Heart left ventricle (tissue), 16 donors: ENCODE results near the gene USHBP1. TPM values are rescaled to one million over a fixed set of nuclear protein-coding genes. Genes with fewer than 3 reads are reported as not detected.

Experiments
- ATAC-seq, 4 donors: fragments of 200-7000 bp; cut with Tn5 transposase; one replicate each; pipeline ENCODE4 v1.9.1; 2020 to 2022; ENCODE audit warnings: moderate library complexity in 4 of 4, mild to moderate bottlenecking in 3 of 4, moderate number of reproducible peaks in 1 of 4
- DNase-seq, 5 donors: peaks; one replicate each; pipeline ENCODE4 v3.0.0-alpha.2; 2020
- H3K27ac ChIP-seq, 12 donors: fragments of 200-600 bp; sonication (generic) in 4 of 12; one replicate each; pipeline versions ENCODE4 v1.5.0 to v1.8.0; 2016 to 2022; ENCODE audit warnings: mild to moderate bottlenecking in 2 of 12
- H3K27me3 ChIP-seq, 9 donors: fragments of 200-600 bp; sonication (generic) in 2 of 9; one replicate each; pipeline versions ENCODE4 v1.5.1 to v1.8.0; 2016 to 2022; ENCODE audit warnings: mild to moderate bottlenecking in 3 of 9
- H3K36me3 ChIP-seq, 9 donors: fragments of 200-600 bp; sonication (generic) in 2 of 9; one replicate each; pipeline versions ENCODE4 v1.5.0 to v1.8.0; 2018 to 2022; ENCODE audit warnings: mild to moderate bottlenecking in 2 of 9
- H3K4me1 ChIP-seq, 12 donors: fragments of 200-600 bp; sonication (generic) in 4 of 12; one replicate each; pipeline versions ENCODE4 v1.5.0 to v1.8.0; 2016 to 2022; ENCODE audit warnings: mild to moderate bottlenecking in 3 of 12
- H3K4me3 ChIP-seq, 12 donors: fragments of 200-600 bp; sonication (generic) in 4 of 12; one replicate each; pipeline versions ENCODE4 v1.5.0 to v1.8.0; 2017 to 2022; ENCODE audit warnings: mild to moderate bottlenecking in 9 of 12, moderate library complexity in 4 of 12
- H3K9me3 ChIP-seq, 12 donors: fragments of 200-600 bp; sonication (generic) in 4 of 12; one replicate each; pipeline versions ENCODE4 v1.5.0 to v1.8.0; 2016 to 2022; ENCODE audit warnings: mild to moderate bottlenecking in 1 of 12
- CTCF ChIP-seq, 12 donors: fragments of 200-600 bp; sonication (generic) in 4 of 12; IDR thresholded peaks; one replicate each; pipeline versions ENCODE4 v1.5.0 to v1.8.0; 2018 to 2022; ENCODE audit warnings: antibody characterized with exemption in 12 of 12, mild to moderate bottlenecking in 5 of 12
- POLR2A ChIP-seq, 2 donors: fragments of 450-650 bp; IDR thresholded peaks; one replicate each; pipeline ENCODE4 v1.6.1; 2017; ENCODE audit warnings: antibody characterized with exemption in 2 of 2, mild to moderate bottlenecking in 2 of 2, moderate library complexity in 2 of 2
- WGBS, 4 donors: extraction: QIAGEN DNeasy Blood & Tissue Kit in 2 of 4; methylation state at CpG; one replicate each; pipeline versions ENCODE4 v1.1.5 to v1.1.7; 2013 to 2018; 5-methylcytosine and 5-hydroxymethylcytosine counted together
- intact Hi-C, 10 donors: fragments of 100-400 bp; cut with DNase I; formaldehyde crosslinking; loops; one replicate each; pipeline versions ENCODE4 v1.11.1 to v1.14.2; 2022
- polyA plus RNA-seq, 2 donors: library from polyadenylated mRNA; stranded (reverse); fragments of 200-250 nt; gene quantifications; one replicate each; pipeline ENCODE4 v1.2.3, GENCODE V29; 2013
- total RNA-seq, 9 donors: library from RNA; depleted of rRNA in 2 of 9; stranded (reverse); fragments of >200 nt in 2 of 9; fragmentation: NEBNext Ultra II Directional in 3 of 9; extraction: Animal tissue kit (Norgen Biotek cat#: 25700) in 3 of 9; gene quantifications; one replicate each; pipeline versions ENCODE4 v1.1.0 to v1.2.4, GENCODE V29; 2016 to 2023
- donor health status: ischemic (EF 13 %, LVEDD 7.1; RV severe dilation, severe dysfunction).
- donor health status: healthy with polysubstance abuse.
- donor health status: DM: no; HTN: yes; CAD: no.
- donor health status: DM: no; HTN: no; CAD: no.
- donor health status: ischemic (EF 25% LVEDD 6.9; RV normal size, moderate dysfunction).
- donor health status: ischemic (EF 25% LVEDD 5.7; RV mildly dilated, moderate dysfunction).
- donor health status: healthy.
- donor health status: DM: yes; HTN: yes; CAD: no.
- donor health status: ischemic (EF 35%, LVEDD 5.7; RV mildly dilated, moderate dysfunction).
- donor health status: nonischemic (EF 11% LVEDD 7.7; RV severe dilation, severe dysfunction).
- donor health status: DM: yes; HTN: yes; CAD: no.
- donor health status: PGD.
- donor health status: ischemic (EF 29% LVEDD 5.4; RV normal size, mild dysfunction).
- donor health status: nonischemic (EF 23%, LVEDD 6.1; RV moderate dilation, normal function).

The USHBP1 gene
- total and polyA plus RNA-seq, 11 donors, result 3.7 to 14.6 (median 7.7) TPM

- no peaks in the 10 kb centered on the region for H3K27me3 ChIP-seq
- peak overlapping the region in 11 of 12 donors; percentile 10 to 96 (median 86) for H3K4me3 ChIP-seq
- peak in 3 of 5 donors; percentile 50 to 74 (median 64) for DNase-seq
- TF ChIP-seq CTCF (IDR thresholded peaks at IDR 0.05) (no peak), POLR2A (IDR thresholded peaks at IDR 0.05) (no peak)
- peaks cover 6 to 40% (median 24%) of the 10 kb centered on the region in 12 donors for H3K4me1 ChIP-seq
- intact Hi-C loops, result loop anchor here in 1 of 10 donors (2.0 kb wide), 1 partner anchor 20 kb away; the partner anchor contains the start of gene OCEL1
- ATAC-seq, result peak in 3 of 4 donors; percentile 1 to 25 (median 17)
- 15 to 21% (median 18%) methylated on average over 18 to 21 of the region's 21 CpGs for WGBS, 4 donors
- H3K9me3 ChIP-seq, result no peaks in the 10 kb centered on the region
- H3K27ac ChIP-seq, result peak overlapping the region; percentile 56 to 94 (median 78)
- peaks cover 0 to 9% (median 0%) of the 10 kb centered on the region in 9 donors for H3K36me3 ChIP-seq
Observed at GRCh38 chr19:17246681-17247425, 17.7 kb downstream of the USHBP1 start.

- ATAC-seq (no peak), DNase-seq (no peak)
- H3K4me1 ChIP-seq, result peaks cover 6 to 46% (median 28%) of the 10 kb centered on the region in 12 donors
- peak within 1 kb of the TSS; percentile 64 to 94 (median 87) for H3K27ac ChIP-seq
- peak within 1 kb of the TSS; percentile 62 to 96 (median 88) for H3K4me3 ChIP-seq
- WGBS, 4 donors, result 0 to 1% (median 1%) methylated on average over 11 to 72 of the region's 72 CpGs; no CpG with 5 or more reads in 1 of the 4 donors
- TF ChIP-seq POLR2A (IDR thresholded peaks at IDR 0.05), result no peak
- TF ChIP-seq CTCF (IDR thresholded peaks at IDR 0.05), result no peak
- no peaks in the 10 kb centered on the region for H3K27me3 ChIP-seq
- intact Hi-C loops, result no loop called here
- H3K36me3 ChIP-seq, result peaks cover 0 to 5% (median 0%) of the 10 kb centered on the region in 9 donors
- H3K9me3 ChIP-seq, result no peaks in the 10 kb centered on the region
Observed at GRCh38 chr19:17245535-17245984, 19.0 kb downstream of the USHBP1 start, which contains the start of gene NR2F6. TSS of gene NR2F6 (minus strand) at chr19:17245919. CDS start at chr19:17245220, 699 bp downstream.

- Histone ChIP-seq H3K27ac (peak overlapping the region; percentile 64 to 94 (median 87)), H3K4me3 (peak overlapping the region; percentile 62 to 96 (median 88)), H3K4me1 (peaks cover 6 to 46% (median 28%) of the 10 kb centered on the region in 12 donors), H3K27me3 (no peaks in the 10 kb centered on the region), H3K9me3 (no peaks in the 10 kb centered on the region), H3K36me3 (peaks cover 0 to 11% (median 0%) of the 10 kb centered on the region in 9 donors)
- TF ChIP-seq POLR2A (IDR thresholded peaks at IDR 0.05) (no peak), CTCF (IDR thresholded peaks at IDR 0.05) (no peak)
- ATAC-seq, result no peak
- 0 to 2% (median 1%) methylated on average over 22 to 100 of the region's 100 CpGs for WGBS, 4 donors
- intact Hi-C loops, result loop anchor here in 1 of 10 donors (5.0 kb wide), 1 partner anchor 38 kb away; no protein-coding TSS in a partner anchor
- DNase-seq, result peak in 4 of 5 donors; percentile 47 to 79 (median 64)
Observed at GRCh38 chr19:17244618-17245534, 19.7 kb downstream of the USHBP1 start.
